ELR (cell line): ENCODE results near the gene KCNAB1.
"Not testable (repeated sequence)": the region's sequence is repeated elsewhere in the genome, so short reads cannot be mapped to it uniquely, and the experiment has no call there.

Experiments
- DNase-seq: peaks from one replicate; pipeline ENCODE4 v3.0.0-alpha.2; 2015; ENCODE audit warnings: low read depth

The KCNAB1 gene

GRCh38 chr3:156539051-156539450, 418.7 kb downstream of the KCNAB1 start:
- no peak for DNase-seq

- no peak for DNase-seq
Observed at GRCh38 chr3:156539802-156540201, 419.4 kb downstream of the KCNAB1 start.

GRCh38 chr3:156542101-156543042, 422.0 kb downstream of the KCNAB1 start:
- no peak for DNase-seq

- no peak for DNase-seq
Observed at GRCh38 chr3:156543043-156543555, 422.7 kb downstream of the KCNAB1 start.

GRCh38 chr3:156547637-156548036, 427.3 kb downstream of the KCNAB1 start:
- DNase-seq, result no peak

- no peak for DNase-seq
Observed at GRCh38 chr3:156548041-156548687, 427.8 kb downstream of the KCNAB1 start.

GRCh38 chr3:156548902-156549301, 428.5 kb downstream of the KCNAB1 start:
- DNase-seq, result no peak

- DNase-seq, result peak; percentile 92
Observed at GRCh38 chr3:156551261-156551660, 430.9 kb downstream of the KCNAB1 start.

- DNase-seq, result peak; percentile 97
Observed at GRCh38 chr3:156551746-156552145, 431.4 kb downstream of the KCNAB1 start.

GRCh38 chr3:156552973-156553372, 432.6 kb downstream of the KCNAB1 start:
- no peak for DNase-seq

- DNase-seq, result peak; percentile 79
Observed at GRCh38 chr3:156553705-156554356, 433.5 kb downstream of the KCNAB1 start.

GRCh38 chr3:156554515-156554841, 434.1 kb downstream of the KCNAB1 start:
- no peak for DNase-seq

GRCh38 chr3:156554842-156555687, 434.7 kb downstream of the KCNAB1 start, which contains the start of gene SSR3:
TSS of gene SSR3 (minus strand) at chr3:156555117. CDS start at chr3:156555089, 28 bp downstream.
- peak; percentile 100 for DNase-seq

- DNase-seq, result no peak
Observed at GRCh38 chr3:156558389-156558788, 438.0 kb downstream of the KCNAB1 start.

- no peak for DNase-seq
Observed at GRCh38 chr3:156559321-156559720, 438.9 kb downstream of the KCNAB1 start.

- DNase-seq, result no peak
Observed at GRCh38 chr3:156561533-156561932, 441.2 kb downstream of the KCNAB1 start.

- not testable (repeated sequence) for DNase-seq
Observed at GRCh38 chr3:156562486-156562885, 442.1 kb downstream of the KCNAB1 start.

- peak; percentile 61 for DNase-seq
Observed at GRCh38 chr3:156563900-156564682, 443.7 kb downstream of the KCNAB1 start.

- not testable (repeated sequence) for DNase-seq
Observed at GRCh38 chr3:156569016-156569415, 448.6 kb downstream of the KCNAB1 start.

- not testable (repeated sequence) for DNase-seq
Observed at GRCh38 chr3:156569881-156570280, 449.5 kb downstream of the KCNAB1 start.

GRCh38 chr3:156575641-156576040, 455.3 kb downstream of the KCNAB1 start:
- no peak for DNase-seq
